Effector memory CD8-positive, alpha-beta T cell (primary cell): ENCODE results near the gene SRRD.

Experiments
- ATAC-seq: fragments of 150-1000 bp; cut with Tn5 transposase; replicated peaks from 2 replicates; pipeline ENCODE4 v1.10.0; 2021; ENCODE audit warnings: mild to moderate bottlenecking, moderate library complexity
- DNase-seq, 3 experiments: peaks; one replicate each; pipeline ENCODE4 v3.0.0; 2021
- H3K27ac Mint-ChIP-seq, 2 donors: one replicate each; pipeline ENCODE4 v1.8.0; 2022; ENCODE audit warnings: mild to moderate bottlenecking in 2 of 2, mixed read lengths in 2 of 2, moderate library complexity in 2 of 2
- H3K27me3 Mint-ChIP-seq, 2 donors: one replicate each; pipeline ENCODE4 v1.8.0; 2022; ENCODE audit warnings: mixed read lengths in 2 of 2
- H3K36me3 Mint-ChIP-seq: one replicate; pipeline ENCODE4 v1.8.0; 2022; ENCODE audit warnings: mild to moderate bottlenecking, moderate library complexity, mixed read lengths; ENCODE audit not compliant: insufficient read depth
- H3K4me1 Mint-ChIP-seq, 2 donors: one replicate each; pipeline ENCODE4 v1.8.0; 2022; ENCODE audit warnings: low read depth in 2 of 2, mixed read lengths in 2 of 2
- H3K4me3 Mint-ChIP-seq, 2 donors: one replicate each; pipeline ENCODE4 v1.8.0; 2022; ENCODE audit warnings: mild to moderate bottlenecking in 2 of 2, mixed read lengths in 2 of 2, moderate library complexity in 2 of 2
- H3K9me3 Mint-ChIP-seq, 2 donors: one replicate each; pipeline ENCODE4 v1.8.0; 2022; ENCODE audit warnings: mixed read lengths in 2 of 2

SRRD gene

GRCh38 chr22:26462641-26463040 lies 21.0 kb upstream of the SRRD start:
- Mint-ChIP-seq H3K36me3 (peaks cover 36% of the 10 kb centered on the region), H3K27ac (no peak overlapping the region), H3K4me3 (no peak overlapping the region), H3K4me1 (peaks cover 0 to 3% of the 10 kb centered on the region in 2 donors), H3K9me3 (no peaks in the 10 kb centered on the region), H3K27me3 (no peaks in the 10 kb centered on the region)
- no peak for ATAC-seq
- DNase-seq, result no peak

GRCh38 chr22:26463101-26463661 lies 20.5 kb upstream of the SRRD start:
- H3K36me3 Mint-ChIP-seq, result peaks cover 38% of the 10 kb centered on the region
- peaks cover 0 to 3% of the 10 kb centered on the region in 2 donors for H3K4me1 Mint-ChIP-seq
- ATAC-seq (no peak), DNase-seq (no peak)
- H3K27me3 Mint-ChIP-seq, result no peaks in the 10 kb centered on the region
- H3K9me3 Mint-ChIP-seq, result no peaks in the 10 kb centered on the region
- H3K27ac Mint-ChIP-seq, result no peak overlapping the region
- H3K4me3 Mint-ChIP-seq, result no peak overlapping the region

- H3K4me1 Mint-ChIP-seq, result peaks cover 0 to 3% of the 10 kb centered on the region in 2 donors
- ATAC-seq (no peak), DNase-seq (no peak)
- H3K27ac Mint-ChIP-seq, result no peak overlapping the region
- no peak overlapping the region for H3K4me3 Mint-ChIP-seq
- no peaks in the 10 kb centered on the region for H3K27me3 Mint-ChIP-seq
- no peaks in the 10 kb centered on the region for H3K9me3 Mint-ChIP-seq
- H3K36me3 Mint-ChIP-seq, result peaks cover 38% of the 10 kb centered on the region
These were observed 20.0 kb upstream of the SRRD start for GRCh38 chr22:26463688-26464087.

DNA sequence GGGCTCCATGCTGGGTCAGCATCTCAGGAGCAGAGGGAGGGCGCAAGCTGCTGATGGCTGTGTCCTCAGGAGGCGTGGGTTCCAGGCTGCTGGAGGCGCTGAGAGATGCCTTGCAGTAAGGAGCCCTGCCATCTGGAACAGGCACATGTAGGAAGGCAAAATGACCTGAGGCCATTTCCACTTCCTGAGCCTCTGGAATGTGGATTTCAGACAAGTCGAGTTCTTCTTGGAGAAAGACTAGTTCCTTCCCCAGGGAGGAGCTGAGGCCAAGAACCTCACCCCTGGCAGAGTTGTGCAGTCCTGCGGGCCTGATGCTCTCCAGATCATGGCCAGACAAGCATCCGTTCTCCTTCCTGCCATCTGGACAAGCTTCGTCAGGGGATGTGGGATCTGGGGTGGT lies 19.4 kb upstream of the SRRD start:
- Mint-ChIP-seq H3K27ac (no peak overlapping the region), H3K9me3 (no peaks in the 10 kb centered on the region), H3K4me1 (peaks cover 0 to 3% of the 10 kb centered on the region in 2 donors), H3K36me3 (peaks cover 45% of the 10 kb centered on the region), H3K4me3 (no peak overlapping the region), H3K27me3 (no peaks in the 10 kb centered on the region)
- ATAC-seq, result no peak
- no peak for DNase-seq

DNA sequence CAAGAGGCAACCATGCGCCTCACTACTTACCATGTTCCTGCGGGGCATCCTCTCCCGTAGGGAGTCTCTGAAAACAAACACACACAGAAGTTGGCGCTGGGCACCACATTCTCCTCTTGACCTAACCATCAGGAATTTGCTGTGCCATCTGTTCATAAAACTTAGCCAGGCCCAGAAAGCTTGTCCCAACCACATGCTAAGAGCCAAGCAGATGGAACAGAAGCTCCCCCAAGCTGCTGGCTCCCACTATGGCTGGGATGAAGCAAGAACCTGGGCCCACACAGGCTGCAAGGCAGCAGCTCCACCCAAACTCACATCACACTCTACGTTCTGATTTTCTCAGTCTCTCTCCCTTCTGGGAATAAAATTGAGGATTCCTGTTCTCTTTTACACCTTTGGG lies 17.5 kb upstream of the SRRD start:
- no peak for ATAC-seq
- no peaks in the 10 kb centered on the region for H3K9me3 Mint-ChIP-seq
- no peak overlapping the region for H3K27ac Mint-ChIP-seq
- DNase-seq, result no peak
- peaks cover 0 to 3% of the 10 kb centered on the region in 2 donors for H3K4me1 Mint-ChIP-seq
- peaks cover 57% of the 10 kb centered on the region for H3K36me3 Mint-ChIP-seq
- no peaks in the 10 kb centered on the region for H3K27me3 Mint-ChIP-seq
- H3K4me3 Mint-ChIP-seq, result no peak overlapping the region

DNA sequence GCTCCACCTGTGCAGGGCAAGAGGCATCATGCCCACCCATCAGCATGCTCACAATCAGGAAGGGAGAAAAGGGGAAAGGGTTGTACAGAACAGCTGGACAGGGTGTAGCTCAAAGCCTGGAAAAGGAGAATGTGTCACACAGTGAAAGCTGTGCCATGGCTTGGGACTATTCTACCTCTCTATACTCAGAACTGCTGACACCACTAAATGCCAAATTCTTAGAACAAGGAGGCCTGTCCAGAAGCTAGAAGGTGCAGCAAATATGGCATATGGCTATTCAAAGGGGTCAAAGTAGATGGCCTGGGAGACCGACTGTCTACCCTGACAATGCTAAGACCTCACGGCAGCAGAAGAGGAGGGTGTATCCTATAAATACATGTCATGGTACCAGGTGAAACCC lies 12.9 kb upstream of the SRRD start:
- DNase-seq (no peak), ATAC-seq (no peak)
- Mint-ChIP-seq H3K27ac (no peak overlapping the region), H3K27me3 (no peaks in the 10 kb centered on the region), H3K4me1 (no peaks in the 10 kb centered on the region), H3K36me3 (peaks cover 62% of the 10 kb centered on the region), H3K9me3 (no peaks in the 10 kb centered on the region), H3K4me3 (no peak overlapping the region)

DNA sequence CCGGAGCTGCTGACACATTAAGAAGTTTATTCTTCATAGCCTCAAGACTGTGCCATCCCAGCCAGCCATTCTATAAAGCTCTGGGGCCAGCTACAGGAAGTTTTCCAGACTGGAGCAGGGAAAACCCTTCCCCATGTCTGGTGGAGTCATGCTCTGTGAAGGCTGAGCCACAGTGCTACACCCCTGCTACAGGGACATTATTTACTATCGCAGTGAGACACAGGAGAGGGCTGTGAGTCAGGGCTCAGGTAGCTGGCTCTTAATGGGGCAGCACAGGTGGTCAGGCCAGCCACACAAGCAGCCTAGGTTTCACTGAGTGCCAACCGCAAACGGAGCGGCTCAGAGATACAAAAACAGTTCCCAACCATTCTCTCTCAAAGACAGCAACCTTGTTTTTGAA lies 12.2 kb upstream of the SRRD start:
- H3K4me1 Mint-ChIP-seq, result no peaks in the 10 kb centered on the region
- H3K4me3 Mint-ChIP-seq, result no peak overlapping the region
- H3K27me3 Mint-ChIP-seq, result no peaks in the 10 kb centered on the region
- H3K36me3 Mint-ChIP-seq, result peaks cover 65% of the 10 kb centered on the region
- DNase-seq (no peak), ATAC-seq (no peak)
- H3K27ac Mint-ChIP-seq, result no peak overlapping the region
- no peaks in the 10 kb centered on the region for H3K9me3 Mint-ChIP-seq

DNA sequence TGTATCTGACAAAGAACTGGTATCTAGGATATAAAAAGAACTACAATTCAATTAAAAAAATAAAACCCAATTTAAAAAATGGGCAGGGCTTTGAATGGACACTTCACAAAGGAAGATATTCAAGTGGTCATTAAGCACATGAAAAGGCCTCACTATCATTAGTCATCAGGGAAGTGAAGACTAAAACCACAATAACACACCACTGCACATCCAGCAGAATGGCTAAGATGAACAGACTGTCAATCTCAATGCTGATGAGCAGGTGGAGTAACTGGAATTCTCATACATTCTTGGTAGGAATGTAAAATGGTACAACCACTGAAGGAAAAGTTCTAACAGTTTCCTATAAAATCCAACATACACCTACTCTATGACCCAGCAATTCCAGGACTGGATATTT lies 9.0 kb upstream of the SRRD start:
- Mint-ChIP-seq H3K27me3 (no peaks in the 10 kb centered on the region), H3K4me1 (peaks cover 2 to 11% of the 10 kb centered on the region in 2 donors), H3K9me3 (no peaks in the 10 kb centered on the region), H3K27ac (peak overlapping the region in 1 of 2 donors; percentile 39), H3K4me3 (no peak overlapping the region), H3K36me3 (peaks cover 63% of the 10 kb centered on the region)
- no peak for DNase-seq
- ATAC-seq, result peak; percentile 26

DNA sequence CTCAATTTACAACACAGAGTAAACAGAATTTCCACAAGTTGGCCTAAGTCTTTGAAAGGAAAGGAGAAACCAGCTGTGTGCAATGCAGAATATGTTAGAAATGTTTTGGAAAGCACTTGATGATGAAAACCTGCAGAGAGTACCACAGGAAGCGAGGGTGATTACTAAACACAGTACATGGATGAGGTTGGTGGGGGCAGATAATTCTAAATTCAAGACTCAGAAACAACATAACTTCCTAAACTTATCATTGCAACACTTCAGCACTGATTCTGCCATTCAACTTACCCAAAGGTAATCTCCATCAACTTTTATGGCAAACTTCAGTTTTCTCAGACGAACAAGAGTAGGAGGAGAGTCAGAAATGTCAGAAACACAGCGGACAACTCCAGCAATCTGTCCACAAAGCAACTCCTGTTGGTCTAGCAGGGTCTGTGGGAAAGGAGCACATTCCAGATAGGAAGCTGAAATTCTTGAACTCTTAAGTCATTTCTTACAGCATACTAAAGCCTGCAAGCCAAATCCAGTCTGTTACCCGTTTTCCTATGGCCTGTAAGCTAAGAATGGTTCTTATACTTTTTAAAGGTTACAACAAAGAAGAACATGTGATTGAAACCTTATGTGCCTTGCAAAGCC lies 6.9 kb upstream of the SRRD start:
- Mint-ChIP-seq H3K36me3 (peaks cover 53% of the 10 kb centered on the region), H3K27me3 (no peaks in the 10 kb centered on the region), H3K27ac (no peak overlapping the region), H3K9me3 (no peaks in the 10 kb centered on the region), H3K4me3 (no peak overlapping the region), H3K4me1 (peaks cover 14 to 22% of the 10 kb centered on the region in 2 donors)
- no peak for DNase-seq
- ATAC-seq, result no peak

- no peaks in the 10 kb centered on the region for H3K27me3 Mint-ChIP-seq
- H3K4me1 Mint-ChIP-seq, result peaks cover 18 to 27% of the 10 kb centered on the region in 2 donors
- peaks cover 53% of the 10 kb centered on the region for H3K36me3 Mint-ChIP-seq
- ATAC-seq, result no peak
- no peak overlapping the region for H3K27ac Mint-ChIP-seq
- no peak overlapping the region for H3K4me3 Mint-ChIP-seq
- no peaks in the 10 kb centered on the region for H3K9me3 Mint-ChIP-seq
- DNase-seq, result no peak
These were observed 6.3 kb upstream of the SRRD start for GRCh38 chr22:26477341-26477731.

DNA sequence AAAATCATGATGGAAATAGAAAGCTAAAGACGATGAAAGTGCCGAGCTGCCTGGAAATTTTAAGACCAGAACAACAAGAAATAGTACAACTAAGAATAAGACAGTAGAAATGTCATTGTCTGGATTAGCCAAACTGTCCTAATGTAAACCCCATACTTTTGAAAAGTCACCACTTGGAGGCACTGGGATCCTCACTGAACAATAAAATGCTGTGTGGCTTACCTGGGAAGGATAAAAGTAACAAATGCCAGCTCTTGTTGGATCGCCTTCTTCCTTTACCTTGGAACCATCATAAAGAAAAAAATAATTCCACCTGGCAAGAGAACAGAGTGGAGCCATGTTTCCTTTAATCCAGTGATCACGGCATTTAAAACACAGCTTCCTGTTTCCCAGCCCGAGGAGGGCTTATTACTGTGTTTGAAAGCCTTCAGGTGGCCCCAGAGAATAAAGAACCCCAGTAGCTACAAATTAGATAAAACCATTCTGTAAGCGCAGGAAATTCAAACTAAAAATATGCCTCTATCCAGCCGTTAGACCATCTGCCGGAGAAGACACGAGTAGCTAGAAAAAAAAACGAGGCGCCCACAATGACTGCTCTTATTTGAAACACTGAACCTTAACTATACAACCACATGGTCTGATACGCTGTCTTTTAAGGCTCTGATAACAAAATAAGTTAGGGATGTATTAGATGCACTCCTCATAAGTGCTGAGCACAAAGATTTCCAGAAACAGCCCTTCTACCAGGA lies 4.5 kb upstream of the SRRD start:
- no peak for DNase-seq
- H3K27ac Mint-ChIP-seq, result peak overlapping the region in 1 of 2 donors; percentile 16
- no peaks in the 10 kb centered on the region for H3K9me3 Mint-ChIP-seq
- H3K36me3 Mint-ChIP-seq, result peaks cover 54% of the 10 kb centered on the region
- no peak for ATAC-seq
- H3K27me3 Mint-ChIP-seq, result no peaks in the 10 kb centered on the region
- peak overlapping the region; percentile 39 to 42 for H3K4me3 Mint-ChIP-seq
- peaks cover 31 to 43% of the 10 kb centered on the region in 2 donors for H3K4me1 Mint-ChIP-seq

GRCh38 chr22:26479792-26480610 lies 3.7 kb upstream of the SRRD start:
- Mint-ChIP-seq H3K4me3 (peak overlapping the region; percentile 1 to 39), H3K27me3 (no peaks in the 10 kb centered on the region), H3K4me1 (peaks cover 35 to 48% of the 10 kb centered on the region in 2 donors), H3K36me3 (peaks cover 54% of the 10 kb centered on the region), H3K27ac (peak overlapping the region in 1 of 2 donors; percentile 16), H3K9me3 (no peaks in the 10 kb centered on the region)
- ATAC-seq (no peak), DNase-seq (no peak)

DNA sequence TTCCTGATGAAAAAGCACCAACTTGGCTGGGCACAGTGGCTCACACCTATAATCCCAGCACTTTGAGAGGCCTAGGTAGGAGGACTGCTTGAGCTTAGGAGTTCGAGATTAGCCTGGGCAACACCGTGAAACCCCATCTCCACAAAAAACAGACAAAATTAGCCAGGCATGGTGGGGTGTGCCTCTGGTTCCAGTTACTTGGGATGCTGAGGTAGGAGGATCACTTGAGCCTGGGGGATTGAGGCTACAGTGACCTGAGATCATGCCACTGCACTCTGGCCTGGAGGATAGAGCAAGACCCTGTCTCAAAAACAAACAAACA lies 3.1 kb upstream of the SRRD start:
- DNase-seq (no peak), ATAC-seq (no peak)
- Mint-ChIP-seq H3K4me1 (peaks cover 41 to 53% of the 10 kb centered on the region in 2 donors), H3K4me3 (no peak overlapping the region), H3K9me3 (no peaks in the 10 kb centered on the region), H3K27ac (no peak overlapping the region), H3K36me3 (peaks cover 48% of the 10 kb centered on the region), H3K27me3 (no peaks in the 10 kb centered on the region)
